Naive thymus-derived CD4-positive, alpha-beta T cell (primary cell): ENCODE results near the gene PANK2. TPM values are rescaled to one million over a fixed set of nuclear protein-coding genes. Genes with fewer than 3 reads are reported as not detected.
A peak's percentile ranks its signal among the peaks of the same experiment; 100 is the strongest.

Experiments used
- ATAC-seq: fragments of 150-1000 bp; cut with Tn5 transposase; 2 replicates; pipeline ENCODE4 v1.10.0; 2021; ENCODE audit warnings: mild to moderate bottlenecking, moderate library complexity
- CTCF ChIA-PET: fragments of 350-600 bp; sonication (Branson Sonifier 250); formaldehyde crosslinking; loops from one replicate; lab custom pipeline; 2021; ENCODE audit warnings: antibody characterized with exemption; lab: Charles Lee
- POLR2A ChIA-PET: fragments of 350-600 bp; sonication (Branson Sonifier 250); formaldehyde crosslinking; loops from one replicate; lab custom pipeline; 2021; ENCODE audit warnings: antibody characterized with exemption, inconsistent platforms; lab: Charles Lee
- DNase-seq, 9 donors: peaks; one replicate each; pipeline versions ENCODE4 v3.0.0 to v3.0.0-alpha.2; 2020 to 2022; ENCODE audit warnings: mixed read lengths in 1 of 9
- H3K27ac ChIP-seq: one replicate; pipeline ENCODE4 v1.7.0; 2013; ENCODE audit warnings: mild to moderate bottlenecking, low read depth, low read length, moderate library complexity
- H3K27me3 ChIP-seq, 2 donors: one replicate each; pipeline ENCODE4 v1.7.0; 2013; ENCODE audit warnings: low read length in 2 of 2, mild to moderate bottlenecking in 2 of 2, moderate library complexity in 2 of 2; ENCODE audit not compliant: control insufficient read depth in 2 of 2, insufficient read depth in 2 of 2
- H3K36me3 ChIP-seq, 3 experiments: 1 replicate in 2 of 3; 2 replicates in 1 of 3; pipeline ENCODE4 v1.7.0; 2013; ENCODE audit warnings: low read length in 3 of 3, mild to moderate bottlenecking in 3 of 3, moderate library complexity in 1 of 3; ENCODE audit not compliant: insufficient read depth in 3 of 3, control insufficient read depth in 2 of 3
- H3K4me1 ChIP-seq, 2 donors: one replicate each; pipeline ENCODE4 v1.7.0; 2013; ENCODE audit warnings: low read length in 2 of 2, mild to moderate bottlenecking in 2 of 2, moderate library complexity in 1 of 2; ENCODE audit not compliant: control insufficient read depth in 2 of 2, insufficient read depth in 2 of 2
- H3K4me3 ChIP-seq: 2 replicates; pipeline ENCODE4 v1.7.0; 2013; ENCODE audit warnings: mild to moderate bottlenecking, low read length
- H3K9me3 ChIP-seq, 3 experiments: 1 replicate in 2 of 3; 2 replicates in 1 of 3; pipeline ENCODE4 v1.7.0; 2013; ENCODE audit warnings: low read length in 3 of 3; ENCODE audit not compliant: control insufficient read depth in 2 of 3
- H3K27ac Mint-ChIP-seq, 9 donors: one replicate each; pipeline ENCODE4 v1.8.0; 2020 to 2022; ENCODE audit warnings: mixed read lengths in 9 of 9, mild to moderate bottlenecking in 8 of 9, moderate library complexity in 5 of 9, inconsistent platforms in 2 of 9
- H3K27me3 Mint-ChIP-seq, 5 donors: one replicate each; pipeline ENCODE4 v1.8.0; 2021 to 2022; ENCODE audit warnings: mixed read lengths in 5 of 5, mild to moderate bottlenecking in 1 of 5
- H3K36me3 Mint-ChIP-seq, 5 donors: one replicate each; pipeline ENCODE4 v1.8.0; 2020 to 2022; ENCODE audit warnings: mixed read lengths in 5 of 5, mild to moderate bottlenecking in 3 of 5, inconsistent platforms in 1 of 5
- H3K4me1 Mint-ChIP-seq, 7 donors: one replicate each; pipeline ENCODE4 v1.8.0; 2020 to 2022; ENCODE audit warnings: mixed read lengths in 7 of 7, mild to moderate bottlenecking in 3 of 7, inconsistent platforms in 1 of 7
- H3K4me3 Mint-ChIP-seq, 10 donors: one replicate each; pipeline ENCODE4 v1.8.0; 2020 to 2022; ENCODE audit warnings: mild to moderate bottlenecking in 10 of 10, mixed read lengths in 10 of 10, moderate library complexity in 6 of 10, inconsistent platforms in 2 of 10
- H3K9me3 Mint-ChIP-seq, 11 donors: one replicate each; pipeline ENCODE4 v1.8.0; 2020 to 2022; ENCODE audit warnings: mixed read lengths in 11 of 11, mild to moderate bottlenecking in 4 of 11, inconsistent platforms in 1 of 11, moderate library complexity in 1 of 11
- intact Hi-C, 2 donors: fragments of 100-400 bp; cut with micrococcal nuclease; formaldehyde crosslinking; loops; one replicate each; pipeline ENCODE4 v1.15.1; 2023
- polyA plus RNA-seq, 2 donors: library from polyadenylated mRNA; unstranded; fragments of 300-500 nt; fragmentation: Illumina TruSeq; gene quantifications; one replicate each; pipeline ENCODE4 v1.2.3, GENCODE V29; 2021
- total RNA-seq, 6 experiments: library from RNA in 5 of 6; stranded (reverse) in 5 of 6; gene quantifications; 1 replicate in 5 of 6; 2 replicates in 1 of 6; pipeline ENCODE4 v1.2.3 and lab custom pipeline; 2021 to 2026

PANK2 gene
- total and polyA plus RNA-seq, 7 experiments from 2014 or later = 39.0 to 69.7 (median 46.9) TPM

DNA sequence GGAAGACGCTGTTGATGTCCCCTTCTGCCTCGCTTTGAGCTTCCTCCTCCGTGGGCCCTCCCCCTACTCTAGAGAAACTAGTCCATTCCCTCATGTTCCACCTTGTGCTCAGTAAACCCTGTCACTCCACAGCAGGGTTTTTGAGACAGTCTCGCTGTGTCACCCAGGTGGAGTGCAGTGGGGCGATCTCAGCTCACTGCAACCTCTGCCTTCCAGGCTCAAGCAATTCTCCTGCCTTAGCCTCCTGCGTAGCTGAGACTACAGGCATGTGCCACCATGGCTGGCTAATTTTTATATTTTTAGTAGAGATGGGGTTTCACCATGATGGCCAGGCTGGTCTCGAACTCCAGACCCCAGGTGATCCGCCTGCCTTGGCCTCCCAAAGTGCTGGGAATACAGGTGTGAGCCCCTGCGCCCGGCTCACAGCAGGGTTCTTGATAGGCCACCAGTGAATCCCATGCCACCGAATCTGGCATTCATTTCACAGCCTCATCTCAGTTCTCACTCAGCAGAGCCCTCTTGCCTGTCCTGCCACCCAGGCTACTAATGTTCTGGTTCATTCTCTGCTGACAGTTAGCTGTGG, 36.0 kb downstream of the PANK2 start:
- Mint-ChIP-seq H3K27ac (peak overlapping the region in 8 of 9 donors; percentile 68 to 86 (median 80)), H3K9me3 (peaks cover 0 to 3% (median 0%) of the 10 kb centered on the region in 11 donors), H3K4me3 (no peak overlapping the region), H3K27me3 (no peaks in the 10 kb centered on the region), H3K4me1 (peaks cover 29 to 65% (median 39%) of the 10 kb centered on the region in 7 donors), H3K36me3 (peaks cover 0 to 16% (median 7%) of the 10 kb centered on the region in 5 donors)
- CTCF ChIA-PET = interaction anchor here (0.6 kb wide), 1 partner anchor 133 kb away, joined by 3 read pairs; no protein-coding TSS in a partner anchor
- Histone ChIP-seq H3K9me3 (no peaks in the 10 kb centered on the region), H3K27me3 (no peaks in the 10 kb centered on the region), H3K4me1 (no peaks in the 10 kb centered on the region), H3K36me3 (peaks cover 0 to 31% (median 3%) of the 10 kb centered on the region in 3 experiments), H3K4me3 (no peak overlapping the region), H3K27ac (no peak overlapping the region)
- DNase-seq (no peak), ATAC-seq (no peak)
- intact Hi-C loops = loop anchor here in 1 of 2 donors (5.0 kb wide), 1 partner anchor 38 kb away; the partner anchor contains the start of gene PANK2
- POLR2A ChIA-PET = no interaction called here

DNA sequence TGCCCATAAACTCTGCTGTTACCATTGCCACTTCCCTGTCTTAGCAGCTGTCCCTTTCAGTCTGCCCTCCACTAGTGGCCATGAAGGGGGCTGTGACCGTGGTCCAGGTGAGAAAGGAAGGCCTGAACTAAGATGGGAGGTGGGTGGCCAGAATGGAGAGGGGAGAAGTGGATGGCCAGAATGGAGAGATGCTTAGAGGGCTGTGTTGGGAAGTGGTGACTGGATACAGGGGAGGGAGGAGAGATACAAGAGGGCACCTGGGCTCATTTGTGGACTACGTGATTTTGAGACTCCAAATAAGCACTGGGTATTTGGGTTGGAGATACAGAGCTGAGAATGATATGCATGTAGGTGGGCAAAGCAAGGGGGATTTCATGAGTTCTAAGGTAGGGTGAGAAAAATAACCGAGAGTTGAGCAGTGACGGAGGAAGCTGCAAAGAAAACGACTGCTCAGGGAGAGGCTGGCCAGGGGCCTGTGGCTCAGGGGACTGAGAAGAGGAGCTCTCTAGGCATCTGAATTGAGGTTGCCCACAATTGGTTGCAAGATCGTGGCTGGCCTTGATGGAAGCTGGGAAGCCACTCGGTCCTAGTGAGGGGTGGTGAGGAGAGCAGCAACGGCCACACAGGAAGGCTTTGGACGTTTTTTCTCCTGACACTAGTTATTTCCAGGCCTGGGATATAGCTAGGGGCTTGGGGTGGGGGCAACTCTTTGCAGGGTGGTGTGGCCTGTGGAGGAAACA, 36.9 kb downstream of the PANK2 start:
- Histone ChIP-seq H3K9me3 (no peaks in the 10 kb centered on the region), H3K36me3 (peaks cover 0 to 31% (median 3%) of the 10 kb centered on the region in 3 experiments), H3K4me1 (no peaks in the 10 kb centered on the region), H3K27me3 (no peaks in the 10 kb centered on the region), H3K4me3 (no peak overlapping the region), H3K27ac (no peak overlapping the region)
- POLR2A ChIA-PET = interaction anchor here (1.4 kb wide), 1 partner anchor 11 kb away, joined by 3 read pairs; no protein-coding TSS in a partner anchor
- H3K4me3 Mint-ChIP-seq = no peak overlapping the region
- no peaks in the 10 kb centered on the region for H3K27me3 Mint-ChIP-seq
- H3K36me3 Mint-ChIP-seq = peaks cover 0 to 16% (median 7%) of the 10 kb centered on the region in 5 donors
- no peak for ATAC-seq
- peak overlapping the region; percentile 19 to 86 (median 69) for H3K27ac Mint-ChIP-seq
- H3K9me3 Mint-ChIP-seq = peaks cover 0 to 3% (median 0%) of the 10 kb centered on the region in 11 donors
- no peak for DNase-seq
- peaks cover 29 to 71% (median 41%) of the 10 kb centered on the region in 7 donors for H3K4me1 Mint-ChIP-seq
- CTCF ChIA-PET = no interaction called here
- intact Hi-C loops = loop anchor here (2.0 to 5.0 kb wide), 2 partner anchors 37 to 39 kb away; partner anchors contain the start of gene PANK2 (in 2 of the 2)

DNA sequence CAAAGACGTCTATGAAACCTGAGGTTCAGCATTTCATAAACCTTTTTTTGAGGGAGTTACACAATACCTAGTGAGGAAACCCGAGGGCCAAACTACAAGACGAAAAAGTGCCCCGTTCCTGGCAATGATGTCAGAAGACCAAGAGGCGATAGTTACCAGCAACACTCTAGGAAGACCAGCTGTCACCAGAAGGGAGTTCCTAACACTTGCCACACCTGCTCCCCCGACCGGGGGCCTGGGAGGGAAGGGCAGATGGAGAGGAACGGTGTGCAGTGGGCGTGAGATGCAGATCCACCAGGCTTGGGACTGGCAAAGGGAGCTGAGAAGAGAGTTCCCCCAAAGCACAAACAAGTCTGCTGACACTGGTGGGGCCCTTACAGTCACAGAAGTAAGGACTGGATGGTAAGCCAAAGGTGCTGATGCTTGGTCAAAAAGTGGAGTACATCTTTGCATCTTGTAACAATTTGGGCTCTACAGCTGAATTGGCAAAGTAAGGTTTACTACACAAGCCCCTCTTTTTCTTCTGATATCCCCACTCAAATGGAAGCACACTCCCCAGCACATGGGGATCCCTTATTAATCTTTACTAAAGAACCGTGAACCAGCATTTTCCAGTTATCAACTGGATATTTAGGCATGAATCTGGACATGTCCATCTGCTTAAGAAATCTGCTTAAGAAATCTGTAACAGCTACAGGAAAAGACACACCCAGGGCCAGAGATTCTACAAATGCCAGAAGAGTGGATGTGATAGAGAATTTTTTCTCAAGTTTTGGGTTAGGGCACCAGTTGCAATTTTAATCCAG, 38.5 kb downstream of the PANK2 start:
- POLR2A ChIA-PET = interaction anchor here (0.6 kb wide), 1 partner anchor 942 kb away, joined by 4 read pairs; no protein-coding TSS in a partner anchor
- peaks cover 0 to 13% (median 2%) of the 10 kb centered on the region in 5 donors for H3K36me3 Mint-ChIP-seq
- DNase-seq (no peak), ATAC-seq (peak; percentile 27)
- intact Hi-C loops = loop anchor here (2.0 to 5.0 kb wide), 2 partner anchors 39 to 40 kb away; partner anchors contain the start of gene PANK2 (in 2 of the 2)
- H3K27ac ChIP-seq = no peak overlapping the region
- peak overlapping the region; percentile 11 to 76 (median 60) for H3K27ac Mint-ChIP-seq
- peaks cover 32 to 72% (median 40%) of the 10 kb centered on the region in 7 donors for H3K4me1 Mint-ChIP-seq
- peaks cover 0 to 5% (median 0%) of the 10 kb centered on the region in 11 donors for H3K9me3 Mint-ChIP-seq
- peaks cover 0 to 25% (median 3%) of the 10 kb centered on the region in 3 experiments for H3K36me3 ChIP-seq
- H3K9me3 ChIP-seq = no peaks in the 10 kb centered on the region
- peaks cover 4 to 6% of the 10 kb centered on the region in 2 donors for H3K4me1 ChIP-seq
- H3K4me3 ChIP-seq = no peak overlapping the region
- CTCF ChIA-PET = no interaction called here
- H3K27me3 ChIP-seq = no peaks in the 10 kb centered on the region
- no peaks in the 10 kb centered on the region for H3K27me3 Mint-ChIP-seq
- peak overlapping the region in 2 of 10 donors; percentile 17 to 19 for H3K4me3 Mint-ChIP-seq

DNA sequence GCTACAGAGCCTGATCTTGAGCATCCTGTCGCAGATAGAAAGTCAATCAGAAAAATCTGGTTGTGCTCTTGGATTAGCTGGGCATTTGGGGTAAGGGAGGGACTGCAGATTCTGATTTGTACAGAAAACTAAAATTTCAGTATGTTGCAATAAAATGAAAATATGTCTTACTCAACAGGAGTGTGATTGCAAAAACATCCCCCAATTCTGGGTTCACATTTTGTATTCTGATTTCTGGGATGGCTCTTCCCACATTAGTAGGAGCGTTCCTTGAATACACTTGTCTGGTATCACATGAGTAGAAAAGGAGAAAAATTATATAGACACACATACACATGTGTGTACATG, 40.5 kb downstream of the PANK2 start:
- ChIA-PET CTCF (interaction anchor here (1.3 kb wide), 1 partner anchor 163 kb away, joined by 3 read pairs; no protein-coding TSS in a partner anchor), POLR2A (interaction anchor here (1.0 kb wide), 1 partner anchor 28 kb away, joined by 3 read pairs; no protein-coding TSS in a partner anchor)
- no peak overlapping the region for H3K27ac ChIP-seq
- H3K36me3 Mint-ChIP-seq = peaks cover 0 to 22% (median 8%) of the 10 kb centered on the region in 5 donors
- no peak overlapping the region for H3K4me3 ChIP-seq
- no peaks in the 10 kb centered on the region for H3K27me3 ChIP-seq
- H3K4me1 Mint-ChIP-seq = peaks cover 33 to 69% (median 56%) of the 10 kb centered on the region in 7 donors
- no peaks in the 10 kb centered on the region for H3K27me3 Mint-ChIP-seq
- peaks cover 0 to 8% (median 0%) of the 10 kb centered on the region in 3 experiments for H3K36me3 ChIP-seq
- H3K4me3 Mint-ChIP-seq = no peak overlapping the region
- DNase-seq (no peak), ATAC-seq (no peak)
- H3K9me3 ChIP-seq = no peaks in the 10 kb centered on the region
- intact Hi-C loops = loop anchor here (1.0 to 5.0 kb wide), 2 partner anchors 40 to 42 kb away; partner anchors contain the start of gene PANK2 (in 2 of the 2)
- H3K9me3 Mint-ChIP-seq = peaks cover 0 to 3% (median 0%) of the 10 kb centered on the region in 11 donors
- H3K4me1 ChIP-seq = peaks cover 11 to 15% of the 10 kb centered on the region in 2 donors
- peak overlapping the region in 8 of 9 donors; percentile 5 to 73 (median 54) for H3K27ac Mint-ChIP-seq

DNA sequence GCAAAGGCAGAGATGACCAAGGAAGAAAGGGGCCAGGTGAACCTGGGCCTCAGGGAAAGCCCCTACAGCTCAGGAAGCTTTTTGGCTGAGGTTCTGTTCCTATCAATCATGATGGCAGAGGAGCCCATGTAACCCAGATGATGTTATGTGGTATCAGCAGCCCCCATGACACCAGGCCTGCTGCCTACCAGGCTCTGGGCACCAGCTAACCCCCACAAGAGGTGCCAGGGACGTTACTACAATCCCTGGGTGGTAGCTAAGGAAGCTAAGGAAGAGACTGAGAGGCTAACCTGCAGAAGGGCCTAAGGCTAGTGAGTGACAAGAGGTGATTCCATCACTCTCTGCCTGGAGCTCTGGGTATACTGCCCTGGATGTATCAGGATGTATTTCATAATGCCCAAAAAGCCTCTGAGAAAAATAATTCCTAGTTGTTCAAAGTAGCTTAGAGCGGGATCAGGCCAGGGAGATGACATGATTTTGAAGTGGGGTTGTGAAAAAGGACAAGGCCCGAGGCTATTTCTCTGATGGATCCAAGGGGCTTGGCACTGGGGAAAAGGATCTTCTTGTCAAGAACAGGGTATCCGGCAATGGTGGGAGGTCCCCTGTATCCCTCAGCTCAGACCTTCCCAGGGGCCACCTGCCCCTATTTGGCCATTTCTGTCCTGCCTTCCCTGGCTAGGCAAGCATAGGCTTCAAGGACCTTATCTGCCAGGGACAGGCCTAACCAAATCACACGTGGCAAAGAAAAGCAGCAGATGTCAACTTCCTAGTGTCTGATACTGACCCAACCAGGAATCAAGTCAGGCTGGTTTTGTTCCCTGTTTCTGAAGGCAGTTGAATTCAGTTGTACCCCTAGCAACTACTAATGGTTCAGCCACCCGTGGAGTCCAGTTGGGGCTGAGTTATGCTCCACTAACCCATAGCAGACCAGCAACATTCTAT, 41.3 kb downstream of the PANK2 start:
- no peaks in the 10 kb centered on the region for H3K27me3 Mint-ChIP-seq
- no peak overlapping the region for H3K27ac ChIP-seq
- peak overlapping the region in 1 of 10 donors; percentile 20 for H3K4me3 Mint-ChIP-seq
- peaks cover 0 to 3% (median 0%) of the 10 kb centered on the region in 11 donors for H3K9me3 Mint-ChIP-seq
- H3K27me3 ChIP-seq = no peaks in the 10 kb centered on the region
- ATAC-seq (no peak), DNase-seq (no peak)
- H3K4me3 ChIP-seq = no peak overlapping the region
- peaks cover 11 to 15% of the 10 kb centered on the region in 2 donors for H3K4me1 ChIP-seq
- peaks cover 0 to 5% (median 0%) of the 10 kb centered on the region in 3 experiments for H3K36me3 ChIP-seq
- intact Hi-C loops = loop anchor here in 1 of 2 donors (1.0 kb wide), 1 partner anchor 41 kb away; the partner anchor contains the start of gene PANK2
- H3K36me3 Mint-ChIP-seq = peaks cover 0 to 21% (median 9%) of the 10 kb centered on the region in 5 donors
- no peaks in the 10 kb centered on the region for H3K9me3 ChIP-seq
- CTCF ChIA-PET = interaction anchor here (1.3 kb wide), 1 partner anchor 162 kb away, joined by 3 read pairs; no protein-coding TSS in a partner anchor
- peak overlapping the region in 8 of 9 donors; percentile 31 to 90 (median 66) for H3K27ac Mint-ChIP-seq
- POLR2A ChIA-PET = interaction anchor here (1.0 to 1.1 kb wide), 3 partner anchors 9 to 37 kb away, joined by 3 read pairs; no protein-coding TSS in a partner anchor
- H3K4me1 Mint-ChIP-seq = peaks cover 28 to 63% (median 57%) of the 10 kb centered on the region in 7 donors
